Measurements from ENCODE around the gene THOP1. TPM values are rescaled to one million over a fixed set of nuclear protein-coding genes. Genes with fewer than 3 reads are reported as not detected.
"Not testable (repeated sequence)": the region's sequence is repeated elsewhere in the genome, so short reads cannot be mapped to it uniquely, and the experiment has no call there.

The THOP1 gene
- total RNA-seq, 1 experiment from 2014 or later, result 146 TPM

DNA sequence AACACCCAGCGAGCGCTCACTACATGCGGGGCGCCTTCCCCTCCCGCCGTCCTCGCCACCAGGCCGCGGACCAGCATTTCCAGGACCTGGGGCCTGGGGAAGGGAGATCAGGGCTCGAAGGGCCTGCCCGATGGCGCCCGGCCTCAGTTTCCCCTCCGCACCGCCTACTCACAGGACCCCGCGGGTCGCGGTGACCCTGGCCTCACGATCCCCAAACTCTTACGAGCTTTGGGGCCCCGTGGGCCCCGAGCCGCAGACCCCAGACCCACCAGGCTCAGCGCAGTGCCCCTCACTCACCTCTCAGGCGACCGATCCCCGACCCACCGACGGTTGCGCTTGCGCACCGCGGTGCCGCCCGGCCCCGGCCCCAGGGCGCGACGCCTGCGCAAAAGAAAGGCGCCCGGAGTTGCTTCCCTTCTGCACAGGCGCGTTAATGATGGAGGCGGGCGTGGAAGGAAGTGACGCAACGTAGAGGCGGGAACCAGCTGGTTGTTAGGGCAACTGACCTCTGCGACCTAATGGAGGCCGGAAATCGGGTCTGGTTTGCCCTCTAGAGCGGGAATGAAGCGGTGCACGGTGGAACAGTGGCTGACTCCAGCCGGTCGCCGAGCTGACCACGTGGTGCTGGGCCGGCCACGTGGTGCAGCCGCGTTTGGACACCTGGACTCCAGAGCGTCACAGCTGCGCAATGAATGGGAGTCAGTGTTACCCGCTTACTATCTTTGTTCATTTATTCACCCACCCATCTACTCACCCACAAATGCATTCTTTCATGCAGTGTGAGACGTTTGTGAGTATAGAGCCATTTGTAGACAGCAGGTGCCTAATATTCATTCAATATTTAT, 2.1 kb upstream of the THOP1 start, which contains the start of gene SGTA:
Gene SGTA, minus strand, starts transcription at position 338 of the 845 bp plus-strand sequence. CDS start 14,205 bp downstream, outside the sequence.
- H3K27me3 ChIP-seq (replicated peaks), result no peaks in the 10 kb centered on the region
- H3K4me3 ChIP-seq, result peak within 1 kb of the TSS; percentile 79
- H3K4me1 ChIP-seq (replicated peaks), result peaks cover 21% of the 10 kb centered on the region
- peak within 1 kb of the TSS; percentile 69 for H3K27ac ChIP-seq
- H3K9me3 ChIP-seq (replicated peaks), result no peaks in the 10 kb centered on the region
- peaks cover 20% of the 10 kb centered on the region for H3K36me3 ChIP-seq
- DNase-seq (ENCODE audit: low read depth in 1 of 2, low spot score in 2 of 2), result peak; percentile 97 to 99

- DNase-seq (ENCODE audit: low read depth in 1 of 2, low spot score in 2 of 2), result no peak
- Histone ChIP-seq H3K27me3 (replicated peaks) (no peaks in the 10 kb centered on the region), H3K4me1 (replicated peaks) (peaks cover 21% of the 10 kb centered on the region), H3K4me3 (peak overlapping the region; percentile 79), H3K36me3 (peaks cover 20% of the 10 kb centered on the region), H3K9me3 (replicated peaks) (no peaks in the 10 kb centered on the region), H3K27ac (no peak overlapping the region)
These were observed 1.5 kb upstream of the THOP1 start for GRCh38 chr19:2783781-2784145.

DNA sequence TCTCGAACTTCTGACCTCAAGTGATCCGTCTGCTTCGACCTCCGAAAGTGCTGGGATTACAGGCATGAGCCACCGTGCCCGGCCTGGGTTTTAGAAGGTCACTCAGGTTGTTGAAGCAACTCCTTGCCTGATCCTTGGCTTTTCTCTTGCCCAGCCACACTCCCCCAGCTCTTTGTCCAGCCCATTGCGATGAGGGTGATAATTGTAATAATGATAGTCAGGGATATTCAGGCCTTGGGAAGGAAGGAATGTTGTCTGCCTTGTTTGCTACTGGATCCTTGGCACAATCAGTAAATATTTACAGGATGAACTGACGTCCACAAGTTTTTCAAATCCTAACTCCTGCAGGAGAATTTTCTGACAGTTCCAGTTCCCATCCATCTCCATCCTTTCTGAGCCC, 1.8 kb downstream of the THOP1 start:
- Histone ChIP-seq H3K27ac (no peak overlapping the region), H3K4me3 (no peak overlapping the region), H3K27me3 (replicated peaks) (no peaks in the 10 kb centered on the region), H3K4me1 (replicated peaks) (peaks cover 17% of the 10 kb centered on the region), H3K9me3 (replicated peaks) (no peaks in the 10 kb centered on the region), H3K36me3 (peaks cover 38% of the 10 kb centered on the region)
- no peak for DNase-seq (ENCODE audit: low read depth in 1 of 2, low spot score in 2 of 2)

GRCh38 chr19:2788237-2788636, 2.9 kb downstream of the THOP1 start:
- H3K9me3 ChIP-seq (replicated peaks), result no peaks in the 10 kb centered on the region
- H3K27ac ChIP-seq, result no peak overlapping the region
- no peak for DNase-seq (ENCODE audit: low read depth in 1 of 2, low spot score in 2 of 2)
- H3K4me1 ChIP-seq (replicated peaks), result peaks cover 12% of the 10 kb centered on the region
- H3K36me3 ChIP-seq, result peaks cover 33% of the 10 kb centered on the region
- no peak overlapping the region for H3K4me3 ChIP-seq
- no peaks in the 10 kb centered on the region for H3K27me3 ChIP-seq (replicated peaks)

DNA sequence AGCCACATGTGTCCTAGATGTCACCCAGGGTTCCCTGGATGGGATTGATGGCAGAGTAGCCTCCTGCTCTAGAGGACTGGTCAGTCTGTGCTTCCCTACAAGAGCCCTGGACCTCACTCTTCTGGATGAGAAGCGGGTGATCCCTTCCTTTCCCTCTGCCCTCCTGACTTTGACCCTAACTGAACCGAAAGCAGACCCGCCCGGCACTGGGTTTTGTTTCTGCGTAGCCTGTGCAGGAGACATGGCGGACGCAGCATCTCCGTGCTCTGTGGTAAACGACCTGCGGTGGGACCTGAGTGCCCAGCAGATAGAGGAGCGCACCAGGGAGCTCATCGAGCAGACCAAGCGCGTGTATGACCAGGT, 4.9 kb downstream of the THOP1 start:
- H3K36me3 ChIP-seq, result peaks cover 52% of the 10 kb centered on the region
- H3K9me3 ChIP-seq (replicated peaks), result no peaks in the 10 kb centered on the region

GRCh38 chr19:2790557-2791271, 5.4 kb downstream of the THOP1 start:
- no peaks in the 10 kb centered on the region for H3K27me3 ChIP-seq (replicated peaks)
- H3K27ac ChIP-seq, result no peak overlapping the region
- no peaks in the 10 kb centered on the region for H3K9me3 ChIP-seq (replicated peaks)
- no peak overlapping the region for H3K4me3 ChIP-seq
- H3K4me1 ChIP-seq (replicated peaks), result peaks cover 5% of the 10 kb centered on the region
- no peak for DNase-seq (ENCODE audit: low read depth in 1 of 2, low spot score in 2 of 2)
- peaks cover 55% of the 10 kb centered on the region for H3K36me3 ChIP-seq

More for the DNA sequence above, 4.9 kb downstream of the THOP1 start:
- no peak for DNase-seq (ENCODE audit: low read depth in 1 of 2, low spot score in 2 of 2)
- Histone ChIP-seq H3K27ac (no peak overlapping the region), H3K27me3 (replicated peaks) (no peaks in the 10 kb centered on the region), H3K4me3 (no peak overlapping the region), H3K4me1 (replicated peaks) (peaks cover 5% of the 10 kb centered on the region)

GRCh38 chr19:2791440-2791839, 6.1 kb downstream of the THOP1 start:
- Histone ChIP-seq H3K4me3 (no peak overlapping the region), H3K27me3 (replicated peaks) (no peaks in the 10 kb centered on the region), H3K27ac (no peak overlapping the region), H3K4me1 (replicated peaks) (no peaks in the 10 kb centered on the region; the same call in 1 of the 2 replicates), H3K9me3 (replicated peaks) (no peaks in the 10 kb centered on the region), H3K36me3 (peaks cover 62% of the 10 kb centered on the region)
- DNase-seq (ENCODE audit: low read depth in 1 of 2, low spot score in 2 of 2), result no peak

- Histone ChIP-seq H3K36me3 (peaks cover 66% of the 10 kb centered on the region), H3K4me3 (no peak overlapping the region), H3K27me3 (replicated peaks) (no peaks in the 10 kb centered on the region), H3K27ac (no peak overlapping the region), H3K4me1 (replicated peaks) (no peaks in the 10 kb centered on the region), H3K9me3 (replicated peaks) (no peaks in the 10 kb centered on the region)
- DNase-seq (ENCODE audit: low read depth in 1 of 2, low spot score in 2 of 2), result no peak
These were observed 6.6 kb downstream of the THOP1 start for GRCh38 chr19:2791876-2792275.

GRCh38 chr19:2792666-2793065, 7.4 kb downstream of the THOP1 start:
- DNase-seq (ENCODE audit: low read depth in 1 of 2, low spot score in 2 of 2); H3K9me3 ChIP-seq (replicated peaks); H3K27ac ChIP-seq; H3K4me3 ChIP-seq; H3K27me3 ChIP-seq (replicated peaks); H3K4me1 ChIP-seq (replicated peaks): not testable (repeated sequence)
- H3K36me3 ChIP-seq, result peaks cover 69% of the 10 kb centered on the region

- H3K36me3 ChIP-seq, result peaks cover 67% of the 10 kb centered on the region
- no peaks in the 10 kb centered on the region for H3K27me3 ChIP-seq (replicated peaks)
- no peaks in the 10 kb centered on the region for H3K4me1 ChIP-seq (replicated peaks)
- DNase-seq (ENCODE audit: low read depth in 1 of 2, low spot score in 2 of 2), result no peak
- no peak overlapping the region for H3K27ac ChIP-seq
- no peak overlapping the region for H3K4me3 ChIP-seq
- H3K9me3 ChIP-seq (replicated peaks), result no peaks in the 10 kb centered on the region
These were observed 7.8 kb downstream of the THOP1 start for GRCh38 chr19:2793126-2793525.

- H3K4me1 ChIP-seq (replicated peaks), result no peaks in the 10 kb centered on the region
These were observed 8.3 kb downstream of the THOP1 start for GRCh38 chr19:2793577-2793976.

GRCh38 chr19:2795827-2796658, 10.7 kb downstream of the THOP1 start:
- H3K4me1 ChIP-seq (replicated peaks), result no peaks in the 10 kb centered on the region
- no peaks in the 10 kb centered on the region for H3K9me3 ChIP-seq (replicated peaks)
- H3K4me3 ChIP-seq, result no peak overlapping the region
- no peaks in the 10 kb centered on the region for H3K27me3 ChIP-seq (replicated peaks)
- no peak for DNase-seq (ENCODE audit: low read depth in 1 of 2, low spot score in 2 of 2)
- H3K36me3 ChIP-seq, result peaks cover 79% of the 10 kb centered on the region
- H3K27ac ChIP-seq, result no peak overlapping the region

More at GRCh38 chr19:2793577-2793976, 8.3 kb downstream of the THOP1 start:
- no peak overlapping the region for H3K27ac ChIP-seq
- no peak for DNase-seq (ENCODE audit: low read depth in 1 of 2, low spot score in 2 of 2)
- no peaks in the 10 kb centered on the region for H3K27me3 ChIP-seq (replicated peaks)
- no peaks in the 10 kb centered on the region for H3K9me3 ChIP-seq (replicated peaks)
- peaks cover 70% of the 10 kb centered on the region for H3K36me3 ChIP-seq
- no peak overlapping the region for H3K4me3 ChIP-seq

DNA sequence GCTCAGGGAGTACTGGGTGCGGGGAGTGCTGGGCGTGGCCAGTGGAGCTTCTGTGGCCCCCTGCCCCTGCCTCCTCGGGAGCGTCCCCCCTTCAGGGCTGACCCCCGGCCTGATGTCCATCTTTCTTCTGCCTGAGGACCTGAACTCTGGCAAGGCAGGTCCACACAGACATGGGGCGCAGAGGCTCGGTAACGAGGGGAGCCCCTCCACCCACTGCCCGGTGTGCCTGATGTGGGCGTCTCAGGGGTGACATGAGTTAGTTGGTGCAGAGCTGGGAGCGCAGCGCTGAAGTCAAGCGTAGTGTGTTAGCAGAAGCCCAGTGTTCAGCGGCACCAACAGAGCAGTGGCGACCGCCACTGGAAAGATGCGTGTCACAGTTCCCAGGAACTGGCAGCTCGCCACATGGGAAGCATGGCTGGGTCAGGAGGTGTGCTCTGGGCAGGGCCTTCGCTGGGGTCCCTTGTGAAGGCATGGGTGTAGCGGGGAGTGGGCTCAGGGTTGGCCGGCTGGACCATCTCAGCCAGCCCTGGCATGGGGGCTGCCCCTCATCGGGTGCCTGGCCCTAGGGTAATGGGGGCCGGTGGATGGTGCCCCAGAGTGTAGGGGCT, 11.5 kb downstream of the THOP1 start:
- Histone ChIP-seq H3K4me3 (no peak overlapping the region), H3K9me3 (replicated peaks) (no peaks in the 10 kb centered on the region), H3K36me3 (peaks cover 83% of the 10 kb centered on the region), H3K27me3 (replicated peaks) (no peaks in the 10 kb centered on the region), H3K27ac (no peak overlapping the region), H3K4me1 (replicated peaks) (no peaks in the 10 kb centered on the region)
- DNase-seq (ENCODE audit: low read depth in 1 of 2, low spot score in 2 of 2), result no peak
